Natural killer cell (primary cell): Measurements from ENCODE around the gene FAM219A. TPM values are rescaled to one million over a fixed set of nuclear protein-coding genes. Genes with fewer than 3 reads are reported as not detected.
"Not testable (repeated sequence)": the region's sequence is repeated elsewhere in the genome, so short reads cannot be mapped to it uniquely, and the experiment has no call there.

Experiments used
- ATAC-seq, 3 donors: fragments of 150-1000 bp in 2 of 3; fragments of 200-7000 bp in 1 of 3; cut with Tn5 transposase; 1 replicate in 1 of 3; 2 replicates in 2 of 3; pipeline ENCODE4 v1.10.0; 2021; ENCODE audit warnings: mild to moderate bottlenecking in 2 of 3, moderate library complexity in 2 of 3
- DNase-seq, 2 donors: peaks; one replicate each; pipeline versions ENCODE4 v3.0.0 to v3.0.0-alpha.2; 2013 to 2021; ENCODE audit warnings: mixed read lengths in 1 of 2
- H3K27ac ChIP-seq: one replicate; pipeline ENCODE4 v1.5.1; 2013; ENCODE audit warnings: mild to moderate bottlenecking, low read length
- H3K27me3 ChIP-seq: one replicate; pipeline ENCODE4 v1.6.1; 2013; ENCODE audit warnings: low read length; ENCODE audit not compliant: control insufficient read depth, insufficient read depth
- H3K36me3 ChIP-seq: one replicate; pipeline ENCODE4 v1.6.1; 2013; ENCODE audit warnings: low read length; ENCODE audit not compliant: control insufficient read depth, insufficient read depth
- H3K4me1 ChIP-seq: one replicate; pipeline ENCODE4 v1.6.1; 2013; ENCODE audit warnings: low read length; ENCODE audit not compliant: control insufficient read depth, insufficient read depth
- H3K4me3 ChIP-seq: one replicate; pipeline ENCODE4 v1.5.1; 2013; ENCODE audit warnings: low read length
- H3K9me3 ChIP-seq: one replicate; pipeline ENCODE4 v1.6.1; 2013; ENCODE audit warnings: low read length; ENCODE audit not compliant: control insufficient read depth, insufficient read depth
- H3K27ac Mint-ChIP-seq, 2 donors: one replicate each; pipeline ENCODE4 v1.8.0; 2022; ENCODE audit warnings: mild to moderate bottlenecking in 2 of 2, mixed read lengths in 2 of 2, moderate library complexity in 1 of 2
- H3K27me3 Mint-ChIP-seq, 2 donors: one replicate each; pipeline ENCODE4 v1.8.0; 2022; ENCODE audit warnings: low read depth in 2 of 2, mixed read lengths in 2 of 2
- H3K36me3 Mint-ChIP-seq: one replicate; pipeline ENCODE4 v1.8.0; 2022; ENCODE audit warnings: mixed read lengths
- H3K4me1 Mint-ChIP-seq, 2 donors: one replicate each; pipeline ENCODE4 v1.8.0; 2022; ENCODE audit warnings: mixed read lengths in 2 of 2
- H3K4me3 Mint-ChIP-seq: one replicate; pipeline ENCODE4 v1.8.0; 2022; ENCODE audit warnings: mild to moderate bottlenecking, moderate library complexity, mixed read lengths
- H3K9me3 Mint-ChIP-seq, 2 donors: one replicate each; pipeline ENCODE4 v1.8.0; 2022; ENCODE audit warnings: mixed read lengths in 2 of 2
- WGBS: methylation state at CpG from one replicate; pipeline ENCODE4 v1.1.7; 2013; ENCODE audit warnings: missing lambda C conversion rate; ENCODE audit not compliant: insufficient coverage; 5-methylcytosine and 5-hydroxymethylcytosine counted together
- intact Hi-C: fragments of 100-400 bp; cut with micrococcal nuclease; formaldehyde crosslinking; loops from one replicate; pipeline ENCODE4 v1.14.2; 2022
- total RNA-seq, 4 donors: library from RNA; stranded (reverse); fragments of 120-200 nt in 1 of 4; gene quantifications; one replicate each; pipeline versions ENCODE4 v1.2.3 to v1.2.4, GENCODE V29; 2013 to 2022
- TF ChIP-seq, protein P1 (sequence below): fragments of 200-600 bp; IDR thresholded peaks from one replicate; pipeline ENCODE4 v1.8.0; 2022; ENCODE audit warnings: antibody characterized with exemption

The FAM219A gene
- total RNA-seq, 3 donors from 2014 or later (not counting 1 experiment from before 2014, with no cell fraction given): 18.9 to 20.6 (median 19.2) TPM

DNA sequence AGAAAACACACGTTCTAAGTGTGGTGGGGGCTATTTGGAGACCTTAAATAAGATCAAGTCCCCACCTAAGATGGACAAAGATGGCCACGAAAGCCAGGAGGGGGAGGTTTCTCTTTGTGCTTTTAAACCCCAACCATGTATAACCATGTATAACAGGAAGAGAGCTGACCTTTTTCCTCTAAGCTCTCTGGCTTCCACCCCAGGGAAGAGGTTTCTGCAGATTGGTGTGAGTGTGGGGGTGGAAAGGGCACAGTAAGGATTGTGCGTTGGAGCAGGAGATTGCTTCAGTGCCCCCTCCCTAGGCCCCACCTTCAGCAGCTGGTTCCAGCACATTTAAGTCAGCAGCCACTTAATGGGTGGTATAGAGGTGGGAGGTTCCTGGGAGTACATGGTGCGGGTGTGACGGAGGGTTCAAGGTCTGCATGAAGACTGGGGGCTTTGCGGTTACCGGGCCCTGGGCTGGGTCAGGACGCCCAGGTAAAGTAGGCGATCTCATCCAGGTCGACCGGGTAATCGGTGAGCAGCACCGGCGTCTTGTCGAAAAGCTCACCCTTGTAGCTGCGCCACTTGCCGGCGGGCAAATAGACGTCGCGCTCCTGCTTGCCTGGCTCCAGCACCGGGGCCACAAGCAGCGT is 87.9 kb downstream of the FAM219A start:
- H3K27ac Mint-ChIP-seq: no peak overlapping the region

DNA sequence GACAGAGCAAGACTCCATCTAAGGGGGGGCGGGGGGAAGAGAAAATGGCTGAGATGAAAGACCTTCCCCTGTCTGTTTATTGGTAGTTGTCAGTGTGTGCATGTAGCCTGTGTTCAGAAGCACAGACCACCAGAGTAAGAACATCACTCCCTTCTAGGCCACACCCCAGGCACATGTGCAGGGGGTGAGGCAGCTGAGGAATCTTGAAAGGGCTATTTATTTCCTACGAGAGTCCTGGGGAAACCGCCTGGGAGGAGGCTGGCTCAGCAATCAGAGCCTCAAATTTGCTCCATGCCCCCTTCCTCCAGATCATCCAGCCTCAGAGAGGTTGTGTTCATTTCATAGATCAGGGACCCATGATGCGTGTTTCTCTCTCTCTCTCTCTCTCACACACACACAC is 88.7 kb downstream of the FAM219A start:
- H3K9me3 Mint-ChIP-seq: no peaks in the 10 kb centered on the region
- Histone ChIP-seq H3K27ac (no peak overlapping the region), H3K9me3 (no peaks in the 10 kb centered on the region), H3K4me3 (no peak overlapping the region), H3K36me3 (no peaks in the 10 kb centered on the region), H3K27me3 (no peaks in the 10 kb centered on the region), H3K4me1 (no peaks in the 10 kb centered on the region)
- ATAC-seq (no peak), DNase-seq (no peak)
- no peak overlapping the region for H3K27ac Mint-ChIP-seq
- no peaks in the 10 kb centered on the region for H3K36me3 Mint-ChIP-seq
- TF ChIP-seq, protein P1, sequence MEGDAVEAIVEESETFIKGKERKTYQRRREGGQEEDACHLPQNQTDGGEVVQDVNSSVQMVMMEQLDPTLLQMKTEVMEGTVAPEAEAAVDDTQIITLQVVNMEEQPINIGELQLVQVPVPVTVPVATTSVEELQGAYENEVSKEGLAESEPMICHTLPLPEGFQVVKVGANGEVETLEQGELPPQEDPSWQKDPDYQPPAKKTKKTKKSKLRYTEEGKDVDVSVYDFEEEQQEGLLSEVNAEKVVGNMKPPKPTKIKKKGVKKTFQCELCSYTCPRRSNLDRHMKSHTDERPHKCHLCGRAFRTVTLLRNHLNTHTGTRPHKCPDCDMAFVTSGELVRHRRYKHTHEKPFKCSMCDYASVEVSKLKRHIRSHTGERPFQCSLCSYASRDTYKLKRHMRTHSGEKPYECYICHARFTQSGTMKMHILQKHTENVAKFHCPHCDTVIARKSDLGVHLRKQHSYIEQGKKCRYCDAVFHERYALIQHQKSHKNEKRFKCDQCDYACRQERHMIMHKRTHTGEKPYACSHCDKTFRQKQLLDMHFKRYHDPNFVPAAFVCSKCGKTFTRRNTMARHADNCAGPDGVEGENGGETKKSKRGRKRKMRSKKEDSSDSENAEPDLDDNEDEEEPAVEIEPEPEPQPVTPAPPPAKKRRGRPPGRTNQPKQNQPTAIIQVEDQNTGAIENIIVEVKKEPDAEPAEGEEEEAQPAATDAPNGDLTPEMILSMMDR: no peak
- H3K27me3 Mint-ChIP-seq: no peaks in the 10 kb centered on the region
- WGBS: 90% methylated on average over 4 of the region's 4 CpGs
- no peaks in the 10 kb centered on the region for H3K4me1 Mint-ChIP-seq
- no peak overlapping the region for H3K4me3 Mint-ChIP-seq
- intact Hi-C loops: loop anchor here (10.0 kb wide), 1 partner anchor 325 kb away; the partner anchor contains the start of gene UBAP2

More for the DNA sequence above, 87.9 kb downstream of the FAM219A start:
- H3K9me3 ChIP-seq: no peaks in the 10 kb centered on the region
- Mint-ChIP-seq H3K36me3 (no peaks in the 10 kb centered on the region), H3K4me1 (peaks cover 0 to 6% of the 10 kb centered on the region in 2 donors), H3K4me3 (no peak overlapping the region), H3K9me3 (no peaks in the 10 kb centered on the region), H3K27me3 (no peaks in the 10 kb centered on the region)
- whole genome bisulfite sequencing: 93% methylated on average over 21 of the region's 23 CpGs
- no peak overlapping the region for H3K27ac ChIP-seq
- H3K36me3 ChIP-seq: no peaks in the 10 kb centered on the region
- no peaks in the 10 kb centered on the region for H3K27me3 ChIP-seq
- TF ChIP-seq, protein P1: no peak
- intact Hi-C loops: loop anchor here (10.0 kb wide), 1 partner anchor 326 kb away; the partner anchor contains the start of gene UBAP2
- ATAC-seq: no peak
- peaks cover under 1% of the 10 kb centered on the region for H3K4me1 ChIP-seq
- H3K4me3 ChIP-seq: no peak overlapping the region
- DNase-seq: no peak

DNA sequence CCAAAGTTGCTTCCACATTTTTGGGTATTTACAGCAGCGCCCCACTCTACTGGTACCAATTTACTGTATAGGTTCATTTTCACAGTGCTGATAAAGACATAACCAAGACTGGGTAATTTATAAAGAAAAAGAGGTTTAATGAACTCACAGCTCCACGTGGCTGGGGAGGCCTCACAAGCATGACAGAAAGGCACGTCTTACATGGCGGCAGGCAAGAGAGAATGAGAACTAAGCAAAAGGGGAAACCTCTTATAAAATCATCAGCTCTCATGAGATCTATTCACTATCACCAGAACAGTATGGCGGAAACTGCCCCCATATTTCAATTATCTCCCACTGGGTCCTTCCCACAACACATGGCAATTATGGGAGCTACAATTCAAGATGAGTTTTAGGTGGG is 89.6 kb downstream of the FAM219A start:
- 83% methylated on average over 4 of the region's 5 CpGs for WGBS
- ATAC-seq, H3K4me1 Mint-ChIP-seq, H3K9me3 Mint-ChIP-seq, H3K4me1 ChIP-seq, H3K27me3 ChIP-seq, H3K27ac Mint-ChIP-seq, H3K4me3 Mint-ChIP-seq, H3K9me3 ChIP-seq, H3K36me3 Mint-ChIP-seq, DNase-seq, H3K4me3 ChIP-seq, intact Hi-C loops, H3K27ac ChIP-seq, H3K27me3 Mint-ChIP-seq, H3K36me3 ChIP-seq: not testable (repeated sequence)

DNA sequence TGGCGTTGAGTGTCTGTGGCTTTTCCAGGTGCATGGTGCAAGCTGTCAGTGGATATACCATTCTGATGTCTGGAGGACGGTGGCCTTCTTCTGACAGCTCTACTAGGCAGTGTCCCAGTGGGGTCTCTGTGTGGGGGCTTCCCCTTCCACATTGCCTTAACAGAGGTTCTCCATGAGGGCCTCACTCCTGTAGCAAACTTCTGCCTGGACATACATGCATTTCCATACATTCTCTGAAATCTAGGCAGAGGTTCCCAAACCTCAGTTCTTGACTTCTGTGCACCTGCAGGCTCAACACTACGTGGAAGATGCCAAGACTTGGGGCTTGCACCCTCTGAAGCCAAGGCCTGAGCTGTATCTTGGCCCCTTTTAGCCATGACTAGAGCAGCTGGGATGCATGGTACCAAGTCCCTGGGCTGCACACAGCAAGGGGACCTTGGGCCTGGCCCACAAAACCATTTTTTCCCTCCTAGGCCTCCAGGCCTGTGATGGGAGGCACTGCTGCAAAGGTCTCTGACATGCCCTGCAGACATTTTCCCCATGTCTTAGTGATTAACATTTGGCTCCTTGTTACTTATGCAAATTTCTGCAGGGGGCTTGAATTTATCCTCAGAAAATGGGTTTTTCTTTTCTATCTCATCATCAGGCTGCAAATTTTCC is 90.5 kb downstream of the FAM219A start:
- H3K36me3 Mint-ChIP-seq, H3K27ac Mint-ChIP-seq, H3K4me1 Mint-ChIP-seq, H3K27me3 ChIP-seq, H3K4me3 ChIP-seq, H3K27ac ChIP-seq, DNase-seq, H3K9me3 ChIP-seq, H3K9me3 Mint-ChIP-seq, intact Hi-C loops, ATAC-seq, H3K36me3 ChIP-seq, H3K4me1 ChIP-seq, H3K4me3 Mint-ChIP-seq, H3K27me3 Mint-ChIP-seq: not testable (repeated sequence)
- 92% methylated on average over 3 of the region's 3 CpGs for WGBS
